ENCODE data around the gene GATA3.

The GATA3 gene

GRCh38 chr10:8037941-8038894, 16.3 kb upstream of the GATA3 start:
- no peak for DNase-seq

DNA sequence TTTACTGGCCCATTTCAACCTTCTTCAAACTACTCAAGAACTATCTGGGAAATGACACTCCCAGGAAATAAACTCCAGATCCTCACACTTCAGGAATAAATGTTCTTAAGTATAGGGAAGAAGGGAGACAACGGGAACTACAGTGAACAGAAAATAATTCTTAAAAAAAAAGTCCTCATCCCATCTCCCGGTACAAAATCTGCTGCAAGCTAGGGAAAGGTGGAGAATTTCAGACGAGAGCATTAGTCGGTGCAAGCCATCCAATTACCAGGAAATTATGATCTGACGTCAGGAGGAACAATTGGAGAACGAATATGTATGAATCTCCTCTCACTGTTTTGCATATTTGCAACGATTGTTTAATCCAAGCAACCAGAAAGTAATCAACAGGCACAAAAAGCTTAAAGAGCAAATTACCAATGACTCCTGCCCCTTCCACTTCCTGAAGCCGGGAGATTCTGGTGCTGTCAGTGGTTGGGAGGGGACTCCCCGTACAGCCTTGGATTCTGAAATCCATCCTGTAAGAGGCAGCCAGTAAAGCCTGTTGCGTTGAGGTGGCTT, 15.1 kb upstream of the GATA3 start:
- no peak for DNase-seq

DNA sequence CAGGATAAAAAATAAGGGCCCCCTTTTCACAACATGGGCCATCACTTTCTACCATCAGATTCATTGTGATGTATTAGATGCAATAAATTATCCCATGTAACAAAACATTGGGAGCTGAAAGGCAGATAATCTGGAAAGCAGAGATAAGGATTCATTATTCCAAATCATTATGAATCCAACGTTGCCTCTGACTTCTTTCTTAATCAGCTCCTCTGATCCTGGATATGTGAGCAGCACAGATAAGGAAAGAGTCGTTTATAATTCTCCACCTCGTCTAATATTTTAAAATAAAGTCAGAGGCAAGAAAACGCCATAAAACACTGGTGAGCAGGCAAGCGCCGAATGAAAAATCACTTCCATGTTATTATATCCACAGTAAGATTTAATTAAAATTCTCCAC, 13.8 kb upstream of the GATA3 start:
- DNase-seq: no peak

DNA sequence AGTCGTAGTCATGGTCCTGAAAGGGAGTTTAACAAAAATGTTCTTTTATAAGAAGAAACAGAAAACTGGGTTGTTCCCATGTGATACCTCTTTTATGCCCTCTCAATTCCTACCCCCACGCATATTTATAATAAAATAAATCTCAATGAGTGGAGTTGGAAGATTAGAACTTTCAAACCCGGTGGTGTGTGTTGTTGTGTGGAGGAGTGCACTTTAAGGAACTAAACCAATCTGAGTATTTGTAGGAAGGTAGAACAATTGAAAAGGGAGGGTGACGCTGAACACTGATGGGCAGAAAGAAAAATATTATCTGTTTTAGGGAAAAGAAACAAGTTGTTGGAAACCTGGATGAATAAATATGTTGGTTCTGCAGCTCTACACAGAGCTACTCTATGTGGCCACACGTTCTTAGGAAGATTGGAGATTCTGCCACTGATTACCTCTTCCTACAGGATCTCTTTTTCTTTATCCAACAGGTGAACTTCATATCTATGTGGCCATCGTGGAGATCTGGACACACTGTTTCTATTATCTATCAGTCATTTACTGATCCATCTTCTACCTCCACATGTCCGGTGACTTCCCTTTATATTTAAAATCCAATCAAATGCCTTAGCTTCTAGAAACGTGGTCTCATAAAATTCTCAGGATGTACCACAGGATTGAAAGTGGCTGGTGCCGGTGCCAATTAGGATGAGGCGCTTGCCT, 13.1 kb upstream of the GATA3 start:
- no peak for DNase-seq

DNA sequence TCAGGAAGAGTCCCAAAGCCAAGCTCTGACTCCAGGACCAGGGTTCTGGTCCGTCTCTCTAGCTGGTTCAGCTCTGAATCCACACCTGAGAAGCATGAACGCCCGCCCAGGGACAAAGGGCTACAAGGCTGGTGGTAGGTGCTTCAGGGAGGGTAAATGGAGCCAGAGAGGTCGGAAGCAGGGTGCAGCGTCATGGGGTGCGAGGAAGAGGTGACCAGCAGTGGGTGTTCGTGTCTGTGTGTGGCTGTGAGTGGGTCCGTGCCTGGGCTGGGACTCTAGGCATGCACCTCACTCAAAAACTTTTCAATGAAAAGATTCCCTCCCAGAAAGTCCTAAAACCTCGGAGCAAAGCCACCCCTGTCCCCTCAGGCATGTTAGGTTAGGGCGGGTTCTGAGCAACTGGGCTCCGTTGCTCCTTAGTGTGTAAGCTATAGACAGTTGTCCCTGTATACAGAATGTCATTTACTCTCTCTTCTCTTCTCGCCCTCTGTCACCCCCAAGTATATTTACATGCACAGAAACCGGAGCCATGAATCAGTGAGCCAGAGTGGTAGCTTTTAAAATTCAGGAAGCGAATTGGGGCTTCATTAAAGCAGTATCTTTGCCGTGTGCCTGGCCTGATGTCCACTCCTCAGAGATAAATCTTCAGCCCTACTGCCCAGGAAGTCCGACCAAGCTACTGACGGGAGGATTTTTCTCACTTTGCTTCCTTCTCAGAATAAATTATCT, 12.3 kb upstream of the GATA3 start:
- no peak for DNase-seq

GRCh38 chr10:8042721-8043568, 11.5 kb upstream of the GATA3 start:
- no peak for DNase-seq

DNA sequence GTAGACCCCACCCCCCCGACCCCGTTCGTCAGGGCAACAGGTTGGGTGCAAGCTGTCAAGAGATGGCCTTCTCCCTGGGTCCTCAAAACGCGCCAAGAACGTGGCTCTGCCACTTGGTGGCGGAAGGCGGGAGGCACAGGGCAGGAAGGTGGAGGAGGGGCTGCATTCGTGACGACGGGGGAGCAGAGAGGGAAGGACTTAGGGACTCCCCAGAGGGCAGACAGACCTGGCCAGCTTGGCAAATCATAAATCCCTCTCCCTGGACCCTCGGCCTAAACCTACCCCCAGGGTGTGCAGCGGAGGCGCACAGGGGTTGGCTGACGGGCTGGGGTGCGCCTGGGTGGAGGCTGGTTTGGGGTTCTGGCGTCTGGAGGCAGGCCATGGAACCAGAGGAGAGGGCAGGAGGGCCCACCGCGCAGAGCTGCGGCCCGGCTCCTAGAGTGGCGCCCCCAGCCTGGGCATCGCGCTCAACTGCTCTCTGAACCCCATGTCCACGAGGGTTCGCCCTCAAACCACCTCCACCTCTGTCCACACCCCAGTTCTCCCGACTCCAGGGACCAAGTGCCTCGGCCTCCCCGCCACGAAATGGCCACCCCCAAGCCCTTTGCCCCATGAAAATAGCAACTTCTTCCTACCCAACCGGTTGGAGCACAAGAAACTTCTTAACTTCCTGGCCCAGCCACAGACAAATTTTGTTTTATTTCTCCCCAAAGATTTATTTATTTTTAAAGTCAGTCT, 10.8 kb upstream of the GATA3 start:
- DNase-seq: no peak

- DNase-seq: no peak
Measured at GRCh38 chr10:8044331-8044907, 10.1 kb upstream of the GATA3 start.

DNA sequence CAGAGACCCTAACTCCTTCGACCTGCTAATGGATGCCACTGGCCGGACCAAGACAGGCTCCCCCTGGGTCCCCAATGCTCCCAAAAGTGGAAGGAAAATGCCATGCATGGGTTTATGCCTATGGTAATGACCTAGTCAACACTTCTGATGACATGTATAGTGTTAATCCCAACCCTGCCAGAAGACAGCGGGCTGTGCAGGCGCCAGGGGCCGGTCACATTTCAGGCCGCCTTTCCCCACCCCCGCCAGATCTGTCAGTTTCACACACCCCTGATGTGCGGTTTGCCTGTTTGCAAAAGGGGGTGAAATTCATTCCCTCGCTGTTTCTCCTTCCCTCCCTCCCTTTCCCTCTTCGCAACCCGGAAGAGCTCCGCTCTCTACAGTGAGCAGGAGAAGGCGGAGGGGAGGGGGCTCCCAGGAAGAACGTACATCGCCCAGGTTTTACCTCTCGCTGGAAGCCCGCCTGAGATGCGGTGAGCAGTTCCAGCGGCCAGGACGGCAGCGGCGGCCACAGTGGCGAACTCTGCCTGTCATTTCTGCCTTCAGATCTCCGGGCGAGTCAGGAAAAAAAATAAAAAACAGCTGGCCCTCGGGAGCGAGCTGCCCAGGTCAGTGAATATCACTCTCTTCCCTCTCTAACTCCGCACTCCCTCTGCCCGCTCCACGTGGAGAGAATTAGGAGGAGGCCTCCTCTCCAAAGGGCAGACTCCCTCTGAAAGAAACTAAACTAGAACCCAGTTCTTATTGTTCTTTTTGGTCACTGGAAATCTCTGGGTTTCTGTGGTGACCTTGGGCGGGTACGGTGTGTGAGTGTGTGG, 9.4 kb upstream of the GATA3 start:
- DNase-seq: no peak

DNA sequence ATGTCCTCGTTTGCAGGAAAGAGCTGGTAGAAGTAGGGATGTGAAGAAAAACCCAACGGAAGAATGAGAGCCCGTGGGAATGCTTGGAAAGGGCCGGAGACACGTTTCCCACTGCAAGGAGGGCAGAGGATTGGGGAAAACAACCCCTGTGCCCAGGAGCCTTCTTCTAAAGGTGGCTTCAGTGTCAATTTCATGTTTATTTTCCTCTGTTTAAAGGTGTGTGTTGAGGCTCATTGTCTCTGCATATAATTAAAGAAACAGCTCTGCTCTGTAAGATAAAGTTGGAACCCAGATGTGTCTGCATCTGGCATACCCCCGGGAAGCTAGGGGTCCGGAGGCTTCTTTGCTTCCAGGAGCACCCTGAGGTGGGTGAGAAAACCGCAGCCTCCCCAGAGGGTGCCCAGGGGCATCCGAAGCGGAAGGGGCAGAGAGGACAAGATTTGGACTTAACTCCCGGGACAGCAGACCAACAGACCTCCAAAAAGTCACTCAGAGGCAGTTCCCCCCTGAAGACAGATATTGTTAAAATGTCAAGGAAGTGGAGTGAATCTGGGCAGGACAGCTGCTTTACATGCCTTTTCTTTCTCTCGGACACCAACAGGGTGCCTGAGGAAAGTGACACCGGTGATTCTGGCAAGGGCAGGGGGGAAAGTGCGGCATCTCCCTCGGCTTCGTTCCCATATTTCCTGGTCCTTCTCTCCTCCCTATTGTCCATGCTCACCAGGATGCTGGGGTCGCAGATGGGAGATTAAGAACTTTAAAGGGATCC, 8.6 kb upstream of the GATA3 start:
- DNase-seq: no peak

GRCh38 chr10:8047452-8048280, 6.8 kb upstream of the GATA3 start:
- DNase-seq: no peak

DNA sequence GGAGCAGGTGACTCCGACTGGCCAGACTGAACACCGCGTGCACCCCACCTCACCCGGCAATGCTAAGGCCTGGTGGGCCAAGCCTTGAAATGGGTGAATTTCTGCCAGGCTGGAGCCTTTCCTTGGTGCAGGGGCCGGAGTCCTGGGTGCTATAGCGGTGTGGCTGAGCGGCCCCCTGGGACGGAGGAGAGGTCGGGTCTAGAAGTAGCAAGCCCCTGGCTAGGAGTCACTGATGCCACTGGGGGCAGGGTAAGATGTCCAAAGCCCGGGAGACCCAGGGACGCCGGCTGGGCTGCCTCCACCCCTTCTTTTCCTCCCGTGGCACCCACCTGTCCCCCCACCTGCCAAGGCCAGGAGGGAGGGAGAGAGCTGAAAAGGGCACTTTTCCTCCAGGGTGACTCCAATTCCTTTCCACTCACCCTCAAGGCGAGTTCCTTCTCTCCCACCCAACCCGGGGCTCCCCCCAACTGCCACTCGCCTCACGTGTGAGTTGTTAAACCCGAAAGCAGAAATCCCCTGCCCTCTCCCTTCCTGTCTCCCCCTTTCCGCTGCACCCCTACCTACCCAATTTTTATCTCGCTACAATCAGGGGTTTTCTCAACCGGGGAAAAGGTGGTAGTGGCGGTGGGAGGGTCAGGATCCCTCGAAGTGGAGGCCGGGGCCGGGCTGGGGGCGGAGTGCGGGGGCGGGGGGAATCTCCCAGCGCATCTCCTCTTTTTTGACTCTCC, 6.0 kb upstream of the GATA3 start:
- DNase-seq: no peak

GRCh38 chr10:8049045-8049864, 5.2 kb upstream of the GATA3 start:
- DNase-seq: no peak

DNA sequence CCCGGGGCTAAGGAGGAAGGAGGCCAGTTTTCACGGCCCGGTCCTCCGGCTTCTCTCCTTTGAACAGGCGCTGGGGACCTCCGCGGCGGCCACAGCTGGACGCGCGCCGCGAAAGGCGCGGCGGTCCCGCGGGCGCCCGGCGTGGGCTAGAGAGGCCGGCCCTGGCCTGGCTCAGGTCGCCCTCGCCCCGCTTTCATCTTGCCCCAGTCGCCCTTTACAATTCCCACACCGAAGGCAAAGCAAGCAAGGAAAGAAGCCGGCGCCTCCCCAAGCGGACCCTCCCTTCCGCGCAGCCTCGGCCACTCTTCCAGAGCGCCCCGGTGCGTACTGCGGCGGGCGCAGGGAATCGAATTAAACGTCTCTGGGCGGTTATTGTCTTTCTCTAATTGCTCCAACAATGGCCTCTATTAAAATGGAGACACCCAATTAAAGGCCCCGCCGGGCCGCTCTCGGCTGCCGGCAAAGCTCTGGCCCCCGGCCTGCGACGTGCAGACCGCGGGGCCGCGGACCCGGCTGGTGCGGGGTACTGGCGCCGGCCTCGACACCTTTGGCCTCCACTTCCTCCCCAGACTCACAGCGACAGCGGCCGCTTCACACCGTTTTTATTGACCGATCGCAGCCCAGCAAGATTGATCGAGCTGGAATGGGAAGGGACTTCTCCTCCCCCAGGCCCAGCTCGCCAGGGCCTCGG, 4.5 kb upstream of the GATA3 start:
- no peak for DNase-seq

- no peak for DNase-seq
Measured at GRCh38 chr10:8050556-8051108, 3.9 kb upstream of the GATA3 start.
